GM10847 (cell line): ENCODE measurements around the gene SQSTM1.

Experiments
- POLR2A ChIP-seq: IDR thresholded peaks from 2 replicates; pipeline ENCODE4 v1.6.1; 2011; ENCODE audit not compliant: insufficient read length; ENCODE audit errors: extremely low read depth

Gene SQSTM1

DNA sequence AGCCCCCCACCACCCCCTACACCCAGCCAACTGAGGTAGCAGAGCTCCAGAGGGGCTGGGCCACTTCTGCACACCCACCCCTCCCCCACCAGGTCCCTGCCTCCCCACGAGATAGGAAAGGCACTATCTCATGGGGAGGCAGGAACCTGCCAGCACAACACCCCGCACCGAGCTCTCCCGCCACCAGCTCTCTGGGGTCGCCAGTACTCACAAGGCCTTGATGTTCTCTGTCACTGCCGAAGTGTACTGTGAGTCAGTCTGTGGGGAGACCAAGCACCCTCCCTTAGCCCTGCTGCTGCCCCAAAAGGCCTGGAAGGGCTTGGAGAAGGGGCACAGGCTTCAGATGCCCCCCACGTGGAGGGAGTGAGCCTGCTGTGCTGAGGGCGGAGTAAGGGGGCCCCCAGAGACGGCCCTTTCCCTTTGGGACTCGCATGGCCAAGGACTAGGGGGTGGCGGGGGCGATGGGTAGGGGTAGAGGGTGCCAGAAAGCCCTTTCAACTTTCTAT lies 20.0 kb upstream of the SQSTM1 start:
- no peak for TF ChIP-seq POLR2A

DNA sequence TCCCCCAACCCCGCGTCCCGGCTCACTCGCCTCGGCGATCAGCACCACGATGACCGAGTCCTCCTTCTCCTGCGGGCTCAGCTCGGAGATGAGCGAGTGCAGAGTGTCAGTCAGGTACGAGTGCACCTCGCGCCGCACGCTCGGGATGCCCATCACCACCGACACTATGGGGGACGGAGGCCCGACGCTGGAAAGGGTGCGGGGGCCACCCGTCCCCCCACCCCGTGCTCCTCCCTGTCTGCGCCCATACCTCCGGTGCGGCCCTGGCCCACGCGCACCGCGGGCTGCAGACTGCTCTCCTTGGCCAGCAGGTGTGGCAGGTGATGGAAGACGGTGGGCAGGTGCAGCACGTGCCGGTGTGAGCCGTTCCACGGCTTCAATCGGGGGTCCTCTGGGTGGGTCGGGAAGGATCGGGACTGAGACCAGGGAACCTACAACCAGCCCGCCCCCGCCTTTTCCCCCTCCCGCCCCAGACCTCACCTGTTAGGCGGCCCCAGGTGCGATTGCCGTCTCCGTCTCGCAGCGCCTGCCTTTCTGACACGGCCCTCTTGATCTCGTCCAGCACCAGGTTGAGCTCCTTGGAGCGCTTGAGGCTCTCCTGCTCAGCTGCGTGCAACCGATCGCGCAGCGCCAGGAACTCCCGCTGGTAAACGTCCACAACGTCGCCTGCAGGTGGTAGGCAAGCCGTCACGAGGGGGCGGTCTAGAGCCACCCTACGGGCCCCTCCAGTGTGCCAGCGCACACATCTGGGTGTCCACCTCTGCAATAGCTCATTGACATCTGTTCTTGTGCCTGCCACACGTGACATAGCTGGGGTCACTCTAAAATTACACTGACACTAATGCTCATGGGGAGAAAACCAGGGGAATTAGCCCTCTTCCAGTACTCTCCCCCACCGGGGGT lies 19.1 kb upstream of the SQSTM1 start:
- TF ChIP-seq POLR2A = no peak

DNA sequence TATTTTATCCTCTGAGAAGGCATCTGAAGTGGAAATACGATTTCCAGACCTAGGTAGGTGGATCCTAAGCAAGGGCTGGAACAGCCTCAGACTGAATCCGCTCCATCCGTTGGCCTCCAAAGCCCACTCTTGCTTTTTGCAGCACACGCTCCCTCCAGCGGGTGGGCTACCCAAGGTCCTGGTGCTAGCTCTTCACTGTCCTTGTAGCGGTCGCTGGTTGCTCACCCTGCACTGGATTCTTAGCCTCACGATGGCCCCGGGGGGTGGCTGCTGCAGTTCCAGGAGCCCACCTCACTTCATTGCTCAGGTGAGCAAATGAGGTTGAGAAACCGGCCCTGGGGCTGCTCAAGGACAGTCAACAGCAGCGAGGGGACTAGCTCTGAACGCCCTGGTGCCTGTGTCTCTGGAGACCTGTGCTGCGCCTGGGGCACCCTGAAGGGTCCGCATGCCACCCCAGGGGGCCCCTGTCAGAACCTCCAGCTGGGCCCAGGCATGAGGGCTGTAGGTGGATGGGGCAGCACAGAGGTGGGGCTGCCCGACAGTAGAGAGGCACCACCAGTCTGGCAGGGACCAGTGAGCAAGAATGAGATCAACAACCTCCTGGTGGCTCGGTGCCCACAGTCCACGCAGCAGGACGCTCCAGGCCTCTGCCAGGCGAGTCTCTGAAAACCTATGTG lies 18.4 kb upstream of the SQSTM1 start:
- TF ChIP-seq POLR2A = no peak

DNA sequence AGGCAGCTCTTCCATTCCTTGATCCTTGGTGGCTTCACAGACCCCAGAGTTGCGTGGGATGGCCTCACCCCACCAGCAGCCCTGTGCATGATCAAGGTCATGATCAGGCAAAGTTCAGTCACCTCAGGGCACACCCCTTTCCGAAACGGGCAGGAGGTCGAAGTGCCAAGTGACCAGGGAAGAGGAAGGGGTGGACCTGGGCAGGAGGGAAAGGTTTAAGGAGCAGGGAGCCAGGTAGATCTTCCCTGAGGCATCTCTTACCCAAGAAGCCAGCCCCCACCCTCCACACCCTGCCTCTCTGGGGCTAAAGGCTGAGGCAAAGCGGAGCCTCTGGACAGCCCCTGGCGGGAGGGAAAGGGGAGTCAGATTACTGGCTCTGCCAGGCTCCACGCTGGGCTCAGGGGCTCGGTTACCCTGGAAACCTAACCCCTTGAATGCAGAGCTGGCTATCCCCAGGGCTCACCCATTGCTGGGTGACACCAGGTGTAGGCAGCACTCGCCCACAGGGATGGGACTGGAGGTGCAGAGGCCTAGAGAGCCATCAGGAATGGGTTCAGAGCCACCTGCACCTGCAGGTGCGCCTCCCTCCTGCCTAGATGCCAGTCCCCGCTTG lies 17.6 kb upstream of the SQSTM1 start:
- no peak for TF ChIP-seq POLR2A

DNA sequence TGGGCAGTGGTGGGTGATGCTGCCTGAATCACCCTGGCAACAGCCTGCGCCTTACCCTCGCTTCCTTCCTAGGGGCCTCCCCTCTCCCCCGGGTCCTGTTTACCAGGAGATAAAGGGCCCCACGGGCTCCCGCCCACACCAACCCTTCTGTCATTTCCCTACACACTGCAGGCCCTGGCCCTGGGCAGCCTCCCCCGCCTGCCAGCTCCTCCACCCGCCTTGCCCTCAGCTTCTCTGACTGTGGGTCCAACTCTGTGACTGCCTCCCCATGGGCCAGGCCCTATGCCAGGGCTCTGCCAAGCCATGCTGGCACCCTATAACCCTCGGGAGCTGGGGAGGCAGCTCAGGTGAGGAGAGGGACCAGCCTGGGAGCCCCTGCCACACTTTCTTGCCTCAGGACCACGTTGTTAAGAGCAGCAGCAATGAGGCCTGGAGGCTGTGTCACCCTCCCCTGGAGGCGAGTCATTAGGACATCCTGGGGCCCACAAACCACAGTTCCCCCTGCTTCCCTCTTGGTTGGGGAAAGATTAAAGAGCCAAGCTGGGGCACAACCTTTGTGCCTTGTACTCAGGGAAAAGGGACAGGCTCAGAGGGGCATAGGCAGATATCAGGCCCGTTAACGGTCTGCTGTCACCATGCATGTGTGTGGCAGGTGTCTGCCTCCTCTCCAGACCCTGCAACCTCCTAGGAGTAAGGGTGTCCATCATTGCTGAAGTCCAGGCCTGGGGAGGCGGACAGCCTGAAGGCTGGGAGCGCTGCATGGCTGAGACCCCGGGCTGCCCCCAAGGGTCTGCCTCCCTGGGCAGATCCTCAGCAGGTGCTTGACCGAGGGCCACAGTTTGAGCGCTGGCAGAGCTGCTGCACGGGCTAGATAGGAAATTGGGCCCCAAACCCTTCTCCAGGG lies 16.8 kb upstream of the SQSTM1 start:
- TF ChIP-seq POLR2A = no peak

DNA sequence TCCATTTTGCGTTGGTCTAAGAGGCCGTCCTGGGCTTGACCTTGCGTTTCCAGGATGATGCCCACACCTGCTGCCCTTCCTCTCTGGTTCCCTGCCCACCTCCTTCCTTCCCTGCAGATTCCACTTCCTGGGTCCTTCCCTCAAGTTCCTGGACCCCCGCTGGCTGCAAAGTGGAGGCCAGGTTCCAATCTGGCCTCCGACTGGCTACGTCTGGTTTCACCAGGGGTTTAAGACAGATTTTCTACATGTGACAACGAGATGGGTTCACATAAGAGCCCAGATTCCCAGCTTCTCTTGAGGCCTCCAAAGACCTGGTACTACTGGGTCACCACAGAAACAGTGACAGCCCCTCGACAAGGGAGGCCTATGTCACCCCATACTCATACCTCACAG lies 16.2 kb upstream of the SQSTM1 start:
- no peak for TF ChIP-seq POLR2A

DNA sequence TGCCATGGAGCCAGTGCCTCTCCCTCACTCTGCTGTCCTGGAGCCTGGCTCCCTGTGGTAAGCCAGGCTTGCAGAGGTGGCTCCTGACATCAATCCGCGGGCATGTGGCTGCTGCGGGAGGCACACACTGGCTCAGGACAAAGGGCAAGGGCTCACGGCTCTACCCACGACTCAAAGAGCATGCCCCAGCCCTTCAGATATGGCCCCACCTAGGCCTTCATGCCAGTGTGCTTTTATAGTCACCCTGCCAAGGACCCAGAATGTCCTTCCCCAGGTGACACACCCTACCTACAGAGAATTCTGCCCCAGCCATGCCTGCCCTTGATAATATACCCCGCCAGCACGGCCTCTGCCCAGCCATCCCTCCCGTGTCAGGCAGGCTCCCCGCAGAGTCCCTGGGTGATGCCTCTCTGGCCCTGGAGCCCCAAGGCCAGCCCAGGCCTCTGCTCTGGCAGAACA lies 15.6 kb upstream of the SQSTM1 start:
- TF ChIP-seq POLR2A = no peak

DNA sequence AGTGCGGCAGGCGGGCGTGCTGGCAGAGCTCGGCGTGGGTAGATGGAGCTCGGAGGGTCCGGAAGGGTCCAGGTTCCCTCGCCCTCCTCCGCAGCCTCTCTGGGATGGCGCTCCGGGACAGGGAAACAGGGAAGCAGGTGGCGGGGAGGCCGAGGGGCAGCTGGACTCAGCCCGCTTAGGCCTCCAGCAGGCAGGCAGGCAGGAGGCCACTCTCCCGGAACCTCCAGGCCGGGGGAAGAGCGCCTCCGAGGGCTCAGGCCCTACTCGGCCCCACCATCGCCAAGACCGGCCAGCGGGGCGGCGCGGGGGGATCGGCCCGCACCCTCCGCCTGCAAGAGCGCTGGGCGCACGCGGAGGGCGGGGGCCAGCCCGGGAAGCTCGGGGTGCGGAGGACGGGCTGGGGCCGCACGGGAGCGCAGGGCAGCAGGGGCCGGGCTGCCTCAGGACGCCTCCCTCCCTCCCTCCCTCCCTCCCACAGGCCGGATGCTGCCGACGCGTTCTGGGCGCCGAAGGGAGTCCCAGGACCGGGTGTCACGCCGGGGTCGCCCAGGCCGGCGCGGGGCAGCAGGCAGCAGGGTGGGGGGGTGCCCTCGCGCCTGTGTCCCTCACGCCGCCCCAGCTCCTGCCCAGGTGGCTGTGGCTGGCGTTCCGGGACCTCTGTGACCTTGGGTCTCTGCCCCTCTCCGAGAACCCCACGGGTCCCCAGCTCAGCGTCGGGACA lies 15.0 kb upstream of the SQSTM1 start:
- TF ChIP-seq POLR2A = no peak

DNA sequence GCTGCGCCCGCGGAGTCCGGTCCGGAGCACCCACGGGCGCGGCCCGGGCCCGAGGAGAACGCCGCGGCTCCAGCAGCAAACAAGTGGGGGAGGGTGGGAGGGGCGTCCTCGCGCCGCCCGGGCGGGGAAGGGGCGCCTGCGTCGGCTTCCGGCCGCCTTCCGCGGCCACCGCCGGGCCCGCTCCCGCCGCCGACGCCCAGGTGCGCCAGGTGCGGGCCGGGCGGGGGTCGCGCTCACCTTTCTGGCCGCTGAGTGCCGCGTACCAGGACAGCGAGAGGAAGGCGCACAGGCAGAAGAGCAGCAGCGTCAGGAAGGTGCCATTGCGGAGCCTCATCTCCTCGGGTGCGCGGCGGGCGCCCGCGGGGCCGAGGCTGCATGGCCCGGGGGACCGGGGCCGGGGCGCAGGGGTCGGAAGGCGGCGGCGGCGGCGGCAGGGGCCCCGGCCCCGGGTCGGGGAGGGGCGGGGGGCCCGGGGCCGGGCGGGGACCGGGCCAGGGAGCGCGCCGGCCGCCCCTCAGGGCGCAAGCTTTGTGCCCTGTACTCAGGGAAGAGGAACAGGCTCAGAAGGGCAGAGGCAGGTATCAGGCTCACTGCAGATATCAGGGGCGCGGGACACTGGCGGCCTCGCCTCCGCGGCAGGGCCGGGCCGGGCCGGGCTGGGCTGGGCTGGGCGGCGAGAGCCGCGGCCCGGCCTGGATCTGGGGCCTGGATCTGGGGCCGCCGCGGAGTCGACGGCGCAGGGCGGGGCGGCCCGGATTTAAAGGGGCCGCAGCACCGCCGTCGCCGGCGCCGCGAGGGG lies 14.3 kb upstream of the SQSTM1 start, which contains the start of gene MGAT4B:
MGAT4B (minus strand) TSS at position 617 of the 799 bp plus-strand sequence; CDS start at position 334, 283 bp downstream.
- peak; percentile 53 for TF ChIP-seq POLR2A

DNA sequence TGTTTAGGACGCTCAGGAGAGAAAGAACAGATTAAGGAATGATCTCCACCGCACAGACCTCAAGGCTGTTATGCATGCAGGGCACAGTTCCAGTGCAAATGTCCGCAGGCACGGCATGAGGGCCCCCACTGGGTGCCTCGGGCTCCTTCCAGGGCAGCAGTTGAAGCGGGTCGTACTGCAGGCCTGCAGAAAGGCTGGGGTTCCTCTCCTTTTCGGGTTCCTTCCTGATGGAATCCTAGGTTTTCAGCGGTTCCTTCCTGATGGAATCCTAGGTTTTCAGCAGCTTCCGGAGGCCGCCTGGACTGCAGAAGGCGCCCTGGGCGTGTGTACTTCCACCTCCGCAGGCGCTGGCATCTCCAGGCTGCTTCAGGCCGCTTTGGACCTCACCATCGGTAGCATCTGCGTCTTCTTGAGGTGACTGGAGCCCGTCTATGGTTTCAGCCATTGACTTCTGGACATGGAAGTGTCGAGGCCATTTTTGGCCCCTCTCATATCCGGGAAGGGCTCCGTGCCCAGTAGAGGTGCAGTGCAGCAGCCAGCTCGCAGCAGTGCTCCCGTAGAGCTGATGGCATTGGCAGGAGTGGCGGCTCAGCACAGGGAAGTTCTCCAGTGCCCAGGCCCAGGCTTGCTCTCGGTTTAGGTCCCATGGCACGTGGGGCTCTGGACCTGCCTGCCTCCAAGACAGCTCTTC lies 8.4 kb upstream of the SQSTM1 start:
- no peak for TF ChIP-seq POLR2A

DNA sequence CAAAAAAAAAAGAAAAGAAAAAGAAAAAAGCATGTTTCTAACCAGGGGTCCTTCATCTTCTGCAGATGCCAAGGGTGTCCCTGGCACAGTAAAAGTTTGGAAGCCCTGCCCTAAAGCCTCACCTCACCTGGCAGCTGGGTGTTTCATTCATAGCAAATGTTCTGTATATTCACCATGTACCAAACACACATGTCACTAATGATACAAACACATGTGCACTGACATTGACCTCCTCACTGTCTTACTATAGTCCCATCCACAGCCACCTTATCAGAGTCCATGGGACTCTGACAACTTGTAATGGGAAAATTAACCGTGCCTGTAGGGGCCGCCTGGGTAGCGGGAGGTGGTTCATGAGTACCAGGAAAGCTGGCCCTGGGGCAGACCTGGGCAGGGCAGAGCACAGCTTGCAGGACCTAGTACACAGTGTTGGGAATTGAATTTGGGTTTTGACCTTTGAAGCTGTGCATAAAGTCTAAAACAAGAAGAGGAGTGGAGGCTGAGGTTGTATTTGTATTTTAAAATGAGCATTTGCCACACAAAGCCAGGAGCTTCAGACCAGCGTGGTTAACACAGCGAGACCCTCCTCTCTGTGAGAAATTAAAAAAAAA lies 7.6 kb upstream of the SQSTM1 start:
- TF ChIP-seq POLR2A = no peak

DNA sequence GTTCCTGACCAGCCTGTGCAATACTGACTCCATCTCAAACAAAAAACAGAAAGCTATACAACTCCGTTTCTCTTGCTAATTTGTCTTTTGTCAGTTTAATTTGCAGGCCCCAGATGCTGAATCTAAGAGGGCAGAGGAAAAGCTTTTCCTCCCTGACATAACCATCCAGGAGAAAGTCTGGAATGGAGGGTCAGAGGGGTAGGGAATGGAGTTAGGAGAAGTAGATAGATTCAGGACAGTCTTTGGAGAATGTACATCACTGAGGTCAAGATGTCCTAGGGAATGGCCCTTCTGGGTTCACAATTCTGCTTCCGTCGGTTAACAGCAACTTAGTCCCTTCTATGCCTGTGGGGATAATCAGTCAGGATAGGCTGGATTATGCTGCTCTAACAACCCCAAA lies 6.6 kb upstream of the SQSTM1 start:
- TF ChIP-seq POLR2A = no peak
